IMR-90 (cell line): ENCODE measurements around the gene PZP. TPM values are rescaled to one million over a fixed set of nuclear protein-coding genes. Genes with fewer than 3 reads are reported as not detected.

Experiments
- ATAC-seq: fragments of 200-7000 bp; cut with Tn5 transposase; 2 replicates; pipeline ENCODE4 v1.9.1; 2020; ENCODE audit warnings: low read depth, mild to moderate bottlenecking, moderate library complexity
- BruUV-seq: library from RNA; stranded (reverse); fragments of 400-500 nt; replicated peaks from 2 replicates; lab custom pipeline; 2021; lab: Mats Ljungman, UMichigan
- CTCF ChIA-PET: fragments of 300-600 bp; formaldehyde crosslinking; extraction: SDS; loops from one replicate; lab custom pipeline; 2021; ENCODE audit warnings: antibody characterized with exemption; lab: Yijun Ruan, JAX
- POLR2A ChIA-PET: fragments of 300-600 bp; sonication (Branson Sonifier 250); formaldehyde crosslinking; loops from one replicate; lab custom pipeline; 2022; ENCODE audit warnings: antibody characterized with exemption; ENCODE audit not compliant: unreplicated experiment; lab: Charles Lee
- DNase-seq: peaks from one replicate; pipeline ENCODE4 v3.0.0; 2013
- H2AFZ ChIP-seq: replicated peaks from 2 replicates; pipeline ENCODE3; 2013; ENCODE audit warnings: low read length, mild to moderate bottlenecking; ENCODE audit not compliant: poor library complexity
- H2AK5ac ChIP-seq: 2 replicates; pipeline ENCODE4 v1.6.1; 2013; ENCODE audit warnings: low read depth, low read length, inconsistent platforms
- H2AK9ac ChIP-seq: replicated peaks from 2 replicates; pipeline ENCODE3; 2013; ENCODE audit warnings: mild to moderate bottlenecking, low read depth, low read length, moderate library complexity; ENCODE audit not compliant: poor library complexity
- H2BK120ac ChIP-seq: 2 replicates; pipeline ENCODE4 v1.6.1; 2013; ENCODE audit warnings: low read depth, low read length, inconsistent platforms
- H2BK15ac ChIP-seq: 3 replicates; pipeline ENCODE4 v1.6.1; 2013; ENCODE audit warnings: low read depth, low read length, inconsistent platforms
- H2BK20ac ChIP-seq: 2 replicates; pipeline ENCODE4 v1.6.1; 2013; ENCODE audit warnings: low read depth, mild to moderate bottlenecking, inconsistent platforms, low read length, moderate library complexity
- H2BK5ac ChIP-seq: 2 replicates; pipeline ENCODE4 v1.6.1; 2013; ENCODE audit warnings: mild to moderate bottlenecking, low read depth, low read length, inconsistent platforms; ENCODE audit not compliant: poor library complexity, severe bottlenecking
- H3K14ac ChIP-seq: replicated peaks from 2 replicates; pipeline ENCODE4 v1.6.1; 2013; ENCODE audit warnings: low read depth, low read length, inconsistent platforms
- H3K18ac ChIP-seq: 2 replicates; pipeline ENCODE4 v1.6.1; 2013; ENCODE audit warnings: low read depth, low read length, control low read depth
- H3K23ac ChIP-seq: 2 replicates; pipeline ENCODE4 v1.6.1; 2013; ENCODE audit warnings: low read depth, low read length, inconsistent platforms
- H3K27ac ChIP-seq: 2 replicates; pipeline ENCODE4 v1.5.1; 2013; ENCODE audit warnings: mild to moderate bottlenecking, control low read depth, low read length; ENCODE audit not compliant: insufficient read depth
- H3K27me3 ChIP-seq: 2 replicates; pipeline ENCODE4 v1.6.1; 2013; ENCODE audit warnings: low read length; ENCODE audit not compliant: control insufficient read depth, insufficient read depth
- H3K36me3 ChIP-seq: 2 replicates; pipeline ENCODE4 v1.6.1; 2013; ENCODE audit warnings: low read length, mixed read lengths; ENCODE audit not compliant: control insufficient read depth, insufficient read depth
- H3K4ac ChIP-seq: 2 replicates; pipeline ENCODE4 v1.6.1; 2013; ENCODE audit warnings: low read depth, low read length, inconsistent platforms
- H3K4me1 ChIP-seq: 2 replicates; pipeline ENCODE4 v1.6.1; 2013; ENCODE audit warnings: low read length, mixed read lengths; ENCODE audit not compliant: control insufficient read depth, insufficient read depth
- H3K4me2 ChIP-seq: 2 replicates; pipeline ENCODE4 v1.6.1; 2013; ENCODE audit warnings: low read depth, mild to moderate bottlenecking, control low read depth, low read length, moderate library complexity
- H3K4me3 ChIP-seq: 2 replicates; pipeline ENCODE4 v1.5.1; 2013; ENCODE audit warnings: low read depth, mild to moderate bottlenecking, control low read depth, low read length, moderate library complexity; ENCODE audit not compliant: insufficient read depth
- H3K56ac ChIP-seq: 2 replicates; pipeline ENCODE4 v1.6.1; 2013; ENCODE audit warnings: low read length, inconsistent platforms; ENCODE audit not compliant: insufficient read depth; ENCODE audit errors: extremely low read depth
- H3K79me1 ChIP-seq, 2 experiments: 2 replicates each; pipeline ENCODE4 v1.6.1; 2013; ENCODE audit warnings: low read length in 2 of 2, inconsistent platforms in 1 of 2, low read depth in 1 of 2
- H3K9ac ChIP-seq: 2 replicates; pipeline ENCODE4 v1.6.1; 2013; ENCODE audit warnings: low read depth, low read length, control low read depth
- H3K9me1 ChIP-seq: 2 replicates; pipeline ENCODE4 v1.6.1; 2013; ENCODE audit warnings: low read length, inconsistent platforms; ENCODE audit not compliant: insufficient read depth
- H3K9me3 ChIP-seq: 2 replicates; pipeline ENCODE4 v1.6.1; 2013; ENCODE audit warnings: low read length; ENCODE audit not compliant: control insufficient read depth, insufficient read depth
- H4K20me1 ChIP-seq: 2 replicates; pipeline ENCODE4 v1.6.1; 2013; ENCODE audit warnings: low read length, inconsistent platforms; ENCODE audit not compliant: insufficient read depth
- H4K5ac ChIP-seq: 2 replicates; pipeline ENCODE4 v1.6.1; 2013; ENCODE audit warnings: mild to moderate bottlenecking, low read depth, low read length, control low read depth
- H4K8ac ChIP-seq, 2 experiments: 2 replicates each; pipeline ENCODE4 v1.6.1; 2013; ENCODE audit warnings: low read depth in 2 of 2, low read length in 2 of 2, control low read depth in 1 of 2, inconsistent platforms in 1 of 2
- H4K91ac ChIP-seq: 2 replicates; pipeline ENCODE4 v1.6.1; 2013; ENCODE audit warnings: low read depth, low read length, inconsistent platforms; ENCODE audit not compliant: insufficient read depth
- CHD1 ChIP-seq: IDR thresholded peaks from 2 replicates; pipeline ENCODE4 v1.6.1; 2012; ENCODE audit warnings: low read depth, low read length, improper control_type of control experiment
- MAFK ChIP-seq: IDR thresholded peaks from 2 replicates; pipeline ENCODE4 v1.6.1; 2012; ENCODE audit warnings: low read depth, low read length, improper control_type of control experiment
- MXI1 ChIP-seq: IDR thresholded peaks from 2 replicates; pipeline ENCODE4 v1.6.1; 2012; ENCODE audit warnings: low read depth, mild to moderate bottlenecking, low read length, moderate library complexity, borderline replicate concordance
- NFE2L2 ChIP-seq: fragments of 150-350 bp; IDR thresholded peaks from 2 replicates; pipeline ENCODE4 v1.6.1; 2016; ENCODE audit warnings: low read depth, mild to moderate bottlenecking, low read length
- RCOR1 ChIP-seq: IDR thresholded peaks from 2 replicates; pipeline ENCODE4 v1.6.1; 2012; ENCODE audit warnings: mild to moderate bottlenecking, low read length, improper control_type of control experiment; ENCODE audit not compliant: insufficient replicate concordance
- RFX5 ChIP-seq: IDR thresholded peaks from 2 replicates; pipeline ENCODE4 v1.8.0; 2012; ENCODE audit warnings: low read depth, mild to moderate bottlenecking, low read length, moderate library complexity
- SMC3 ChIP-seq: fragments of 150-350 bp; IDR thresholded peaks from 2 replicates; pipeline ENCODE4 v1.6.1; 2016; ENCODE audit warnings: low read depth, mild to moderate bottlenecking, antibody characterized with exemption, low read length, moderate library complexity
- WGBS, 2 experiments: methylation state at CpG; one replicate each; pipeline versions ENCODE4 v1.1.5 to v1.1.7; 2013; ENCODE audit warnings: missing lambda C conversion rate in 2 of 2; ENCODE audit not compliant: insufficient read length in 1 of 2; ENCODE audit errors: extremely low coverage in 2 of 2; 5-methylcytosine and 5-hydroxymethylcytosine counted together
- dilution Hi-C: fragments of 300-500 bp; cut with HindIII; formaldehyde crosslinking; loops from one replicate; pipeline ENCODE4 v1.14.3; 2018; ENCODE audit warnings: low sequenced_read_pairs; ENCODE audit not compliant: unreplicated experiment
- in situ Hi-C: fragments of 300-500 bp; cut with MboI; formaldehyde crosslinking; loops from 3 replicates; pipeline ENCODE4 v1.14.3; 2019; ENCODE audit warnings: low sequenced_read_pairs, inconsistent platforms, mixed read lengths
- intact Hi-C: fragments of 100-400 bp; cut with micrococcal nuclease; formaldehyde crosslinking; loops from 2 replicates; pipeline ENCODE4 v1.10.0; 2022
- polyA plus RNA-seq, 3 experiments: library from polyadenylated mRNA; depleted of rRNA; stranded (reverse); fragments of >200 nt; gene quantifications; 2 replicates each; pipeline ENCODE4 v1.2.3, GENCODE V29; 2012; ENCODE audit warnings: low replicate concordance in 1 of 3
- total RNA-seq: library from RNA; depleted of rRNA; stranded (reverse); fragments of >200 nt; gene quantifications from 2 replicates; pipeline ENCODE4 v1.2.3, GENCODE V29; 2012
- TF ChIP-seq, protein P1 (sequence below): fragments of 150-350 bp; IDR thresholded peaks from 2 replicates; pipeline ENCODE4 v1.6.1; 2016; ENCODE audit warnings: low read depth, mild to moderate bottlenecking, low read length, moderate library complexity, borderline replicate concordance

The PZP gene
- total and polyA plus RNA-seq, 2 of the 4 experiments (the other 2 are of a cell fraction): not detected

DNA sequence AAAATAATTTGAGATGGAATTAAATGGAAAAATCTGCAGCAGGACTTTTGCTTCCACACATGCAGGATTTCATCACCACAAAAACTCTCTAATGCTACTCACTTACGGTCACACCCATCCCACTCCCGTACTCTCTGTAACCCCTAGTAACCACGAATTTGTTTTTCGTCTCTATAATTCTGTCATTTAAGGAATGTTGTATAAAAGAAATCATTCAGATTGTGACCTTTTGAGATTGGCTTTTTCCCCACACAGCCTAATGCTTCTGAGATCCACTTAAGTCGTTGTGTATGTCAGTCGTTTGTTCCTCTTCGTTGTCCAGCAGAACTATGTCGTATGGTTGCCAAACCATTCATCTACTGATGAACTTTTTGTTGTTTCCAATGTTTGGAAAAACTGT is 19.8 kb upstream of the PZP start:
- no peak overlapping the region for H3K27ac ChIP-seq
- in situ Hi-C loops (no loop called here), intact Hi-C loops (no loop called here), dilution Hi-C loops (no loop called here)
- no peak overlapping the region for H2BK20ac ChIP-seq
- H4K5ac ChIP-seq: no peak overlapping the region
- no peak overlapping the region for H2AFZ ChIP-seq
- H3K4me3 ChIP-seq: no peak overlapping the region
- no peak overlapping the region for H3K4me2 ChIP-seq
- no peak overlapping the region for H3K23ac ChIP-seq
- ChIA-PET CTCF (no interaction called here), POLR2A (no interaction called here)
- H2AK5ac ChIP-seq: no peak overlapping the region
- H3K79me1 ChIP-seq: no peaks in the 10 kb centered on the region
- no TSS peak for BruUV-seq
- H4K91ac ChIP-seq: no peak overlapping the region
- no CpG with 5 or more reads among the region's 8 CpGs for WGBS, 2 experiments
- no peaks in the 10 kb centered on the region for H3K36me3 ChIP-seq
- no peak overlapping the region for H4K8ac ChIP-seq
- no peak overlapping the region for H3K14ac ChIP-seq
- ATAC-seq (no peak), DNase-seq (no peak)
- H2AK9ac ChIP-seq: no peak overlapping the region
- no peaks in the 10 kb centered on the region for H4K20me1 ChIP-seq
- TF ChIP-seq NFE2L2 (no peak), SMC3 (no peak), MAFK (no peak), RFX5 (no peak), MXI1 (no peak), CHD1 (no peak), RCOR1 (no peak)
- TF ChIP-seq, protein P1, sequence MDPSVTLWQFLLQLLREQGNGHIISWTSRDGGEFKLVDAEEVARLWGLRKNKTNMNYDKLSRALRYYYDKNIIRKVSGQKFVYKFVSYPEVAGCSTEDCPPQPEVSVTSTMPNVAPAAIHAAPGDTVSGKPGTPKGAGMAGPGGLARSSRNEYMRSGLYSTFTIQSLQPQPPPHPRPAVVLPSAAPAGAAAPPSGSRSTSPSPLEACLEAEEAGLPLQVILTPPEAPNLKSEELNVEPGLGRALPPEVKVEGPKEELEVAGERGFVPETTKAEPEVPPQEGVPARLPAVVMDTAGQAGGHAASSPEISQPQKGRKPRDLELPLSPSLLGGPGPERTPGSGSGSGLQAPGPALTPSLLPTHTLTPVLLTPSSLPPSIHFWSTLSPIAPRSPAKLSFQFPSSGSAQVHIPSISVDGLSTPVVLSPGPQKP: no peak
- H3K9me1 ChIP-seq: no peaks in the 10 kb centered on the region
- H3K9me3 ChIP-seq: no peaks in the 10 kb centered on the region
- no peak overlapping the region for H3K56ac ChIP-seq
- H3K18ac ChIP-seq: no peak overlapping the region
- H3K4me1 ChIP-seq: no peaks in the 10 kb centered on the region
- no peak overlapping the region for H2BK15ac ChIP-seq
- no peak overlapping the region for H3K4ac ChIP-seq
- no peak overlapping the region for H2BK120ac ChIP-seq
- no peak overlapping the region for H3K9ac ChIP-seq
- H2BK5ac ChIP-seq: no peak overlapping the region
- H3K27me3 ChIP-seq: no peaks in the 10 kb centered on the region
